Superior temporal gyrus (tissue), 1 donor: ENCODE measurements around the gene AHNAK.

Source experiments
- DNase-seq: peaks from one replicate; pipeline ENCODE4 v3.0.0-alpha.2; 2016; ENCODE audit errors: extremely low spot score

Gene AHNAK

GRCh38 chr11:62406034-62406433 is 140.6 kb downstream of the AHNAK start:
- DNase-seq: no peak

- DNase-seq: no peak
Measured at GRCh38 chr11:62404901-62405300, 141.7 kb downstream of the AHNAK start.

DNA sequence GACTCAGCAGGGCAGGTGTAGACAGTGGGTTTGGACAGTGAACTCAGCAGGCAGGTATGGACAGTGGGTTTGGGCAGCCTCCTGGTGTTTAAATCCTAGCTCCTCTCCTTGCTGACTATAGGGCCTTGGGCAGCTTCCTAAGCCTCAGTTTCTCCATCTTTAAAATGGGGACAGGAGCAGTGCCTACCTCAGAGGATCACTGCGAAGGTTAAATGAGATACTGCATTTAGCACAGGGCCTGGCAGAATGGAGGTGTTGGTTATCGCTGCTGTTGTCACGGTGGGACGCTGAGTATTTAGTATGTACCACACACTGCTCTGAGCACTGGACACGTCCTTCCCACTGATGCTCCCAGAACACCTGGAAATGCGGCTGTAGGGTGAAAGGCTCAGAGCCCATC is 142.2 kb downstream of the AHNAK start:
- no peak for DNase-seq

- DNase-seq: no peak
Measured at GRCh38 chr11:62402960-62403730, 143.5 kb downstream of the AHNAK start.

- DNase-seq: no peak
Measured at GRCh38 chr11:62402226-62402959, 144.2 kb downstream of the AHNAK start.

DNA sequence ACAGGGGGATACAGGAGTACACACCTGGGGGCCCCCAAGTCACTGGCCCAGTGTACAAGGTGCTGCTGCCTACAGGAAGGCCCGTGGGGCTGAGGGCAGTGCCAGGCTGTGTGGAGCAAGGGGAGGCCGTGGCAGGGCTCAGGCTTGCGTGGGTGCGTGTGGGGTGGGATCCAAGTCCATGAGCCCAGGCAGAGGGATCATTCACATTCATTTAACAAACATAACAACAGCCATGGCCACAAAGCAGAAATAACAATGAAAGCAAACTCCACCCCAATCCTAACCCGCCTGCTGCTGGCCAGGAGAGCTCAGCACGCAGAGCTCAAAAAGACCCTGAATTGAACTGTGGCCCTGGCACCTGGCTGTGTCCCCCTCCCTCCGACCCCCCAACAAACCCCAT is 144.8 kb downstream of the AHNAK start:
- DNase-seq: no peak

GRCh38 chr11:62401356-62401755 is 145.2 kb downstream of the AHNAK start:
- DNase-seq: no peak

GRCh38 chr11:62400760-62401159 is 145.8 kb downstream of the AHNAK start:
- DNase-seq: peak; percentile 69

DNA sequence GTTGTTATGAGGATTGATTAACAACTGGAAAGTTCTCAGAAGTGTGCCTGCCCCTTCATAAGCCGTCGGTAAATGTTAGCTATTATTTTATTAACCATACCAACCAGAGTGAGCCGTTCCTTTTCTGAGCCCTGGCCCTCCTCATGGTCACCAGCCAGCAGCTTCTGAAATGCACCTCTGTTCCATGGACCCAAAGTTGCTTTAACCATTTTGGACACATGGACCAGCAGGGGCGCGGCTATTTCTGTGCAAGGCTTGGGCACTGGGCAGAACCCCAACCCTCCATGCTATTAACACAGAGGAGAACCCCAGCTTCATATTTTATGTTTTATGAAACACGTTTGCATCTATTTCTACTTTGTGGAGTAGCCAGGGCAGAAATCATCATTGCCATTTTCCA is 146.3 kb downstream of the AHNAK start:
- no peak for DNase-seq

DNA sequence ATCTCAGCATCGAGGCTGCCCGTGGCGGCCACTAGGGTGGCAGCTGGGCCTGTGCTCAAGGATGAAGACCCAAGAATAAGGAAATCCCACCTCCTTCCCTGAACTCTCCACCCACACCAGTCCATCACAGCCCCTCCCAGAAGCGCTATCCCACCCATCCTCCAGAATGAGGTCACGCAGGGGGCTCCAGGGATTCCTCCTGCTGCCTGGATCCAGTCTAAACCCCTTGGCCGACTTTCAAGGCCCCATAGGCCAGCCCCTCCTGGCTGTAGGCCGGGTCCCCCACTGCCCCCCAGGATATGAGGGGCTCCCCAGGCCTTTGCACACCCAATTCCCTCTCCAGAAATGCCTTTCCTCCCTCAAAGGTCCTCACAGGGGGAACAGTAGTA is 146.7 kb downstream of the AHNAK start:
- no peak for DNase-seq

DNA sequence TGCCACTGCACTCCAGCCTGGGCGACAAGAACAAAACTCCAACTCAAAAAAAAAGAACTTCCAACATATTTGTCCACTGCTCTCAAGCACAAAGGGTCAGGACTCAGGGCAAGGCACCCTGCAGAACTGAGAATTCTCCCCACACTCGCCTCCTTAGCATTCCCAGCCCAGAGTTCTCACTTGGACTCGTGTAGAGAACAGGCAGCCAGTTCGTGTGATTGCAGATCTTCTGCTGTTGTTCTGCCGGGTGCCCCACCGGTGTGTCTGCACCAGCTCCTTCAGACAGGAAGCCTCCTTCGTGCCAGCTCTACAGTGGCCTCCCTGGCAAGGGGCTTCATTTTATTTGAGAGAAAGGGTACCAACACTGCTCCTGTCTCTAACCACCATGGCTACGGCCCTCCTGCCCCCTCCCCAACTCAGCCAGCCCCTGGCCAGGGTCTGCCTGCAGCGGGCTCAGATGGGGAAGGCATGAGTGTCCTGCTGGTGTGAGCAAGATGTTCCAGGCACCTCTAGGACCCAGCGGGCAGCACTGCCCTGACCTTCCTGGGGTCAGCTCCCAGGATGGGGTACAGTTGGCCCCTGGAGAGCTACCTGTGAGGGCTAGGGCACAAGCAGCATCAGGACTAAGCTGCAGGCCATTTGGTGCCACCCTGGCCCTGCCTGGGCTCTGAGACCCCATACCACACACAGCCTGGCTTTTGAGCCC is 147.3 kb downstream of the AHNAK start:
- no peak for DNase-seq

DNA sequence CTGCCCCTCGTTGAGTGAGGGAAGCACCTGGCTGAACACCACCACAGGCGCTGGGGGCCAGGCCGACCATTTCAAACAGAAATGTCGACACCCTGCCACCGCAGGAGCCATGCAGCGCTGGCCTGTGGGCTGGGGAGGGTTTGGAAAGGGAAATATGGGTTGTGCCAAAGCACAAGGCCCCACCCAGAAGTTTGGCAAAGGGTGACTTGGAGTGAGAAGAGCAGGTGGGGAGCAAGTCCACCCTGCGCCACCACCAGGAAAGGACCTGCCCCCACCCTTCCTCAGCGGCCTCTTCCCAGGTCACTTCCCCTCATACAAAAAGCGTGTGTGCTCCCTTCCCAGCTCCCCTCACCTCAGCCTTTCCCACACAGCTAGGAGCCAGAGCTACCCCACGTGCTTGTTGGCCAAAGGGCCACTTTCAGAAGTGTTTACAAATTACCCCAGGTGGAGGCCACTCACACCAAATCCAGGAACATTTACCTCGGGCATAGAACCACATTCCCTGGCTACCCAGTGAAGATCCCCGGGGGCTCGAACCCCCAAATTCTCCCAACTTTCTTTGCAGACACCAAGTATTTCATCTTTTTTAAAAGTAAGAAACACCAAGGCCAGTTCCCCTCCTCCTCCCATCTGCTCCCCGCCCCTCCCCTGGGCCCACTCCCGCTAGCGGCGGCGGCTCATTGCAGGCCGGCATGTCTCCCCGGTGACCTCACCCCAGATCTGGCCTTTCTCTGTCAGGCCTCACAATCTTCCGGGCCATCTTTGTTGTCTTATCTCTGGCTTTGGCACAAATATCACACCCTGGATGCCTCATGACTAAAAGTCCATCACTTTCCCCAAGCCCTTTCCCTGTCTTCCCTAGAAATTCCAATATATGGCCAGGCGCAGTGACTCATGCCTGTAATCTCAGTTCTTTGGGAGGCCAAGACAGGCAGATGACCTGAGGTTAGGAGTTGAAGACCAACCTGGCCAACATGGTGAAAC is 148.3 kb downstream of the AHNAK start:
- DNase-seq: no peak

GRCh38 chr11:62395885-62396551 is 150.6 kb downstream of the AHNAK start:
- no peak for DNase-seq

- peak; percentile 98 for DNase-seq
Measured at GRCh38 chr11:62394825-62395538, 151.6 kb downstream of the AHNAK start.

GRCh38 chr11:62393735-62394134 is 152.9 kb downstream of the AHNAK start:
- DNase-seq: no peak

- DNase-seq: no peak
Measured at GRCh38 chr11:62393061-62393611, 153.5 kb downstream of the AHNAK start.

DNA sequence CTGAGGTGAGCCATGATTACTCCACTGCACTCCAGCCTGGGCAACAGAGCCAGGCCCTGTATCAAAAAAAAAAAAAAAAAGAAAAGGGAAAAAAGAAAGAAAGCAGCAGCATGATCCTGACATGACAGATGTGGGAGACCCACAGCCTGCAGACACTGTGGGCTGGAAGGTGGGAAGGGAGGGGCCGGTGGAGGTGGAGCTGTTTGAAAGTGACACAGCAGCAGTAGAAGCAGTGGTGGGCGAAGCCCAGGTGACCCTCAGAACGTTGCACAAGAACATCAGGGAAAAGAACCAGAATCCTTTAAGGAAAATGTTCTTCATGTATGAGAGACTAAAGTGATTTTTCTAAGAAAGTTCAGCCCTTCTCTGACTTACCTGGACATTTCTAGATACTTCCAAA is 154.1 kb downstream of the AHNAK start:
- DNase-seq: no peak

GRCh38 chr11:62391642-62392425 is 154.8 kb downstream of the AHNAK start:
- no peak for DNase-seq

GRCh38 chr11:62390722-62391121 is 155.9 kb downstream of the AHNAK start:
- no peak for DNase-seq
